ENCODE results near the gene VSNL1.

DNA sequence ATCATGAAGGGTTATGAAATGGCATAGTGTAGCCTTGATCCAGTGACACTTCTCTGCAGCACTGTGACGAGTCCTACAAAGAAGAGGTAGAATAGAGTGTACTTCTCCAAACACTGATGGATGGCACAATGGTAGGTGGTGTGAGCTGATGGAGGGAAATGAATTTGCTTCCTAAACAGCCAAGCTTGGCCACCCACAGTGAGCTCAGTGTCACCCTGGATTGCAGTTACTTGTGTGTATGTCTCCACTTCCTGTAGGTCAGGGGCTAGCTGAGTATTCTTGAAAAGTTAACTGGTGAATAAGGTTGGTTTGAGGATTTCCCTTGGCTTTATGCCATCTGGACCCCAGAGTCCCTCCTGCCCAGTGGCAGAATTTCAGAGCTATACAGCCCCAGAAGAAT, 75.9 kb downstream of the VSNL1 start:
- TF ChIP-seq CTCF (conservative IDR thresholded peaks at IDR 0.05) (no peak), EZH2 (IDR thresholded peaks at IDR 0.05; ENCODE audit: low read depth) (no peak)

Measured in PC-9 (cell line).